ENCODE data around the gene ZDHHC5. TPM values are rescaled to one million over a fixed set of nuclear protein-coding genes. Genes with fewer than 3 reads are reported as not detected.
"Not testable (repeated sequence)": the region's sequence is repeated elsewhere in the genome, so short reads cannot be mapped to it uniquely, and the experiment has no call there.

The ZDHHC5 gene
- total RNA-seq, 1 experiment from 2014 or later: 34.8 TPM

DNA sequence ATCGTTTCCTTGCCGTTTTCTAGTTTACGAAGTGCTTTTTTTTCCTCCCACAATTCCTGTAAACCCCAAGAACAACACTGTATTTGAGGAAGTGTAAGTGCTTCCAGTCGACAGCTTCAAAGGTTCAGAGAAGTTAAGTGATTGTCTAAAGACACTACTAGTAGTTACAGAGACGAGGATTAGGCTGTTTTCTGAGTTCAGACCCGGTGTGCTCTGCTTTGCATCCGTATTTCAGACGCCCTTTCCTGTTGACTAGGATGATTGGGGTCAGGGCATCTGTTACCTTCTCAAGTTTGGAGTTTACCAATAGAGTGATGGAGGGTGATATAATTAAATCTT is 9.9 kb upstream of the ZDHHC5 start:
- no peak for DNase-seq (ENCODE audit: extremely low read depth, low read depth)

DNA sequence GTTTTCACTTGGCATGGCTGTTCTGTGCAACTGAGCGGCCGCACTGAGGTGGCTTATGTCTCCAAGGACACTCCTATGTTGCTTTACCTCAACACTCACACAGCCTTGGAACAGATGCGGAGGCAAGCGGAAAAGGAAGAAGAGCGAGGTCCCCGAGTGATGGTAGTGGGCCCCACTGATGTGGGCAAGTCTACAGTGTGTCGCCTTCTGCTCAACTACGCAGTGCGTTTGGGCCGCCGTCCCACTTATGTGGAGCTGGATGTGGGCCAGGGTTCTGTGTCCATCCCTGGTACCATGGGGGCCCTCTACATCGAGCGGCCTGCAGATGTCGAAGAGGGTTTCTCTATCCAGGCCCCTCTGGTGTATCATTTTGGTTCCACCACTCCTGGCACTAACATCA is 8.2 kb upstream of the ZDHHC5 start:
- DNase-seq (ENCODE audit: extremely low read depth, low read depth): no peak

DNA sequence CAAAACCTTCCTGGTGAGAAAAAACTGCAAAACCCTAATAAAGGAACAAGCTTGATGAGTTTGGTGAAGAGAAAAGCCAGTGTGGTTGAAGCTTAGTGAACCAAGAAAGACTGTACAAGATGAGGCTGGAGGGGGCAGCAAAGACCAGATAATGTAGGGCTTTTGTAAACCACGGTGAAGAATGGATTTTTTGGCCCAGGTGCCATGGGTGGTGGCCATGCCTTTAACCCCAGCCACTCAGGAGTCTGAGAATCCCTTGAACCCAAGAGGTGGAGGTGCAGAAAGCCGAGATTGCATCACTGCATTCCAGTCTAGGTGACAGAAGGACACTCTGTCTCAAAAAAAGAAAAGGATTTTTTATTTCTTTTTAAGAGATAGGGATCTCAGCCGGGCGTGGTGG is 5.0 kb upstream of the ZDHHC5 start:
- DNase-seq (ENCODE audit: extremely low read depth, low read depth): no peak

DNA sequence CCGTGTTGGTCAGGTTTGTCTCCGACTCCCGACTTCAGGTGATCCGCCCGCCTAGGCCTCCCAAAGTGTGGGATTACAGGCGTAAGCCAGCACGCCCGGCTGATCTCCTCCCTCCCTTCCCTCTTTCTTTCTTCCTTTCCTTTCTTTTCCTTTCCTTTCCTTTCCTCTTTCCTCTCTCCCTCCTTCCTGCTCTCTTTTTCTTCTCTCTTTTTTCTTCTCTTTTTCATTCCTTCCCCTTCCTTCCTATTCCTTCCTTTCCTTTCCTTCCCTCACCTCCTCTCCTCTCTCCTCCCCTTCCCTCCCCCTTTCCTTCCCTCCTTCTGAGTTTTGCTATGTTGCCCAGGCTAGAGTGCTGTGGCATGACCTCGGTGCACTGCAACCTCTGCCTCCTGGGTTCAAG is 3.9 kb upstream of the ZDHHC5 start:
- no peak for DNase-seq (ENCODE audit: extremely low read depth, low read depth)

DNA sequence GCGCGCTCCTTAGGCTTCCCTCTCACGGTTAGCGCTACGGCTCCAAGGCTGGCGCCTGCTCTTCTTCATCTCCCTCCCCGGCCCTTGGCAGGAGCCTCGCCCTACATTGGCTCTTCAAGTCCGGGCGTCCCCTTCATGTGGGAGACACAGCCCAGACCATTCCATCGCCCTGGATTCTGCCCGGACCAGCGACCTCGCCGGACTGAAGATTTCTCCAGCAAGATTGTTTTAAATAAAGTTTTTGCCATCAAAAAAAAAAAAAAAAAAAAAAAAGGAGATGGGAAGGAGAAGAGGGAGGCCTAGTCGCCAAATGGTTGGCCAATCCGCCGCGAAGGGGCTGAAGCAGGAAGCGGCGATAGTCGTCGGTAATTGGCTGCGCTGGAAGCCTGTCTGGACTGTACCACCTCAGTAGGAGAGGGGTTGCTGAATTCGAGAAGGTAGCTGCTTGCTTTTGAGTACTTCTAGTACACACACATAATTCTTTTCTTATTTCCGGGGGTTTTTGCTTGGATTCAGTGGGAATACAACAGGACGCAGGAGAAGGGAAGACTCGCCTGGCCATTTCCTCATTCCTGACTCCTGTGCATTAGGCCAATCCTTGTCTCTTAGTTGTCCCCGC is 688 bp upstream of the ZDHHC5 start:
- peak; percentile 94 for DNase-seq (ENCODE audit: extremely low read depth, low read depth)

DNA sequence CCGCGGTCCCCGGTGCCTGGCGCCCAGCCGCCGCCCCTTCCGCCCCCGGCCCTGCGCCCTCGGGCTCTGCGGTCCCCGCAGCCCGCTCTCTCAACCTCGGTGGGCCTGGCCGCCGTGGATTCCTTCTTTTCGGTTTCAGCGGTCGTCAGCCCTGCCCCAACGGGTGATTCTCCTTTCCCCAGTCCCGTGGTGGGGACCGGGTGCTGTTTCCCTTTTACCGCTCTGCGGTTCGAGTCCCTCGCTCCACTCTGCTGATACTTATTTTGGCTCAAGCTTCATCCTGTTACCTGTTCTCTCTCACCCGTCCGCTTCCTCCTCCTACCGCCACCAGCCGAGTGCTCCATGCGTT is 494 bp downstream of the ZDHHC5 start:
- DNase-seq (ENCODE audit: extremely low read depth, low read depth): no peak

DNA sequence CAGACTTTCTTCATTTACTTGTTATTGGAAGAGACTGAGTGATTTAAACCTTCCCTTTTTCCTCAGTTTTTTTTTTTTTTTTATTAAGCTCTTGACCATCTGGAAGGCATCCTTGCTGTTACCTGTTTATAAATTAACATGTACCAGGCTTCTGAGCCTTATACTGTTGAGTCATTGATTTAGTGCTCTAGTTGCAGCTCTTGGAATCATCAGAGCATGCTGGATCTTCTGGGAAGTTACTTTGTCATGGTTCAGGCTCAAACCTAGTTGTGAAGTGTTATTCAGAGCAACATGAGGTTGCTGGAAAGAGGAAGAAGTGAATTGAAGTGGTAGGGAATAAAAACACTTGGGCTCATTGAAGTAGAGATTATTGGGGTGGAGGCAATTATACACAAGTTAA is 6.3 kb downstream of the ZDHHC5 start:
- no peak for DNase-seq (ENCODE audit: extremely low read depth, low read depth)

DNA sequence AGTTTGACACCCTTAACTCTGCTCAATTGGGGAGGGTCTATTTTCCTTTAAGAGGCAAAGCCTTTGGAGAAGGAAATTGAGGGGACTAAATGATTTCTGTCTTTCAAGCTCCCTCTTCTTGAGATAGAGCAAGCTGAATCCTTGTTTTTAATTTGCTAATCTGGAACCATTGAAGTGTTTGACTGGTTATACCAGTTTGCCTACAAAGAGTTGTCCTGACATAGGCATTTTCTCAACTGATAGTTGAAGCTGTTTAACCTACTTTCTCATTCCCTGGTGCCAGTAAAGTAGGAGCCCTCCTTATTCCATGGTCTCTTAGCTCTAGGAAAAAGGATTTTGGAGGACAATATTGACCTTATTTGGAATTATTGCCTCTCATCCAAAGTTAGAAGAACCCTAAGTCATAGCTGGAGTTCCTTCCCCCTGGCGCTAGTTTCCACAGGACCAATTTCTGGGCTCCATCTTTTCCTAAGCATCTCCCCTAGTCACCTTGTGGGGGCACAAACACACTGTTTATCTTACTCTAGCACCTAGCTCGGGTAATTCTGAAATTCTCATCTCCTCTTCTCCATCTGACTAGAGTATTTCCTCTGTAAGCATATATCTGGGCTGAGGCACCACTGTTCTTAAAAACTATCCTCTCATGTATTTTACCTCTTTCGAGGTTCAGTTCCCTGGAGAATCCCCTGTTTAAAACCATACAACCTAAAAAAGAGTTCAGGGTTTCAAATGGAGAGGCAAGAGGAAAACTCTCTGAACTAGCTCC is 7.4 kb downstream of the ZDHHC5 start:
- DNase-seq (ENCODE audit: extremely low read depth, low read depth): no peak

DNA sequence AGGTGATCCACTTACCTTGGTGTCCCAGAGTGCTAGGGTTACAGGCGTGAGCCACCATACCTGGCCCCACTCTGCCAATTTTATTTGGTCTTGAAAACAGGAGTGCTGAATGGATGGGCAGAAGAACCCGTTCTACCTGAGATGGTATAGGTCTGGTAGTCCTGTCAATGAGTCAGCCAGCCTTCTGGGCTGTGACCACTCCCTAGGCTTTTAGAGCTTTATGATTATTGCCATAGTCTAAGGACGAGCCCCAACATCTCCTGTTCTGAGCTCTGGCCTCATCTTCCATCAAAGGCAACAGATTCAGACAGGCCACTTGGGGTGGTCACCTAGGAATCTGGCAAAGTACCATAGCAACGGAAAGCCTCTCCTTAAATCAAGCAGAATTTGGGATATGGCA is 11.5 kb downstream of the ZDHHC5 start:
- no peak for DNase-seq (ENCODE audit: extremely low read depth, low read depth)

DNA sequence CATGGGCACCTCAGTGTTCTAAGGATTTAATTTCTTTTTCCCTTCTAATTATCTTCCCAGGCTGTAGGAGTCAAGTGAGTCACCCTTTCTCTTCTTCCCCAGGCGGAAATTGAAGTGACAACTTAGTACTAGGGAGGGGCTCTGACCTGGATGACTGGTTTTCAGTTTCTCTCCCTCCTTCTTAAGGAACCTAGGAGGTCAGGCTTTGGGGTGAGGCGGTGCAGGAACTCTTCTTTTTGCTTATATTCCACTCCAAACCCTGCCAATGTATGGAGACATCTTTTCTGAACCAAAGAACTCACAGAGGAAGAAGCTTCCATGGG is 12.6 kb downstream of the ZDHHC5 start:
- no peak for DNase-seq (ENCODE audit: extremely low read depth, low read depth)

DNA sequence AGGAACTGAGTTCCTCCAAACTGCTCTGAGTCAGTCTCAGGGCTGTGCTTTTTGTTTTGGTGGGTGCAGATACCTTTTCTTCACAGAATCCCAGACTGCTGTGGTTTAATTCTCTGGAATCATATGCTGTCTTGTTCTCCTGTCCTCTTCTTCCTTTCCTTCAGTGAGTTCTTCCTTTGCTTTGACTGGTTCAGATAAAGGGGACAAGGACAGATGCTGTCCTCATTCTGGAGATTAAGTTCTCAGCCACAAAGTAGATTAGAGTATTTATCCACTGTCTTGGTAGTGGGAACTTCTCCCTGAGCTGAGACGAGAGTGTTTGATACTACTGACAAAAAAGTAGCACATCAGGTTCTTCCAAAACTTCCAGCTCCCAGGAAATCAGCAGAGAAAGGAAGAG is 13.3 kb downstream of the ZDHHC5 start:
- DNase-seq (ENCODE audit: extremely low read depth, low read depth): no peak

DNA sequence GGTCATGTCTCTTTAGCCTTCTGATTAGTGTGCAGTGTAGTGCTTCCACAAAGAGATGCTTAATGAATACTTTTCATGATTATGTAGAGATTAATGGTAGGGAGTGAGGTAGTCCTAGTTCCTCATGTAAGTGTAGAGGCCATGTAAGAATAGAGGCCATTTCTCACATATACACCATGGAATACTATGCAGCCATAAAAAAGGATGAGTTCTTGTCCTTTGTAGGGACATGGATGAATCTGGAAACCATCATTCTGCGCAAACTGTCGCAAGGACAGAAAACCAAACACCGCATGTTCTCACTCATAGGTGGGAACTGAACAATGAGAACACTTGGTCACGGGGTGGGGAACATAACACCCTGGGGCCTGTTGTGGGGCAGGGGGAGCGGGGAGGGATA is 22.6 kb downstream of the ZDHHC5 start:
- not testable (repeated sequence) for DNase-seq (ENCODE audit: extremely low read depth, low read depth)

DNA sequence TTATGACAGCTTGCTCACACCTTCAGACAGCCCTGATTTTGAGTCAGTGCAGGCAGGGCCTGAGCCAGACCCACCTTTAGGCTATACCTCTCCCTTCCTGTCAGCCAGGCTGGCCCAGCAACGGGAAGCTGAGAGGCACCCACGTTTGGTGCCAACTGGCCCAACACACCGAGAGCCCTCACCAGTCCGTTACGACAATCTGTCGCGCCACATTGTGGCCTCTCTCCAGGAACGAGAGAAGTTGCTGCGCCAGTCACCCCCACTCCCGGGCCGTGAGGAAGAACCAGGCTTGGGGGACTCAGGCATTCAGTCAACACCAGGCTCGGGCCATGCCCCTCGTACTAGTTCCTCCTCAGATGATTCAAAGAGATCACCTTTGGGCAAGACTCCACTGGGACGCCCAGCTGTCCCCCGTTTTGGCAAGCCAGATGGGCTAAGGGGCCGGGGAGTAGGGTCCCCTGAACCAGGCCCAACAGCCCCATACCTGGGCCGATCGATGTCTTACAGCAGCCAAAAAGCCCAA is 31.0 kb downstream of the ZDHHC5 start:
- DNase-seq (ENCODE audit: extremely low read depth, low read depth): no peak

DNA sequence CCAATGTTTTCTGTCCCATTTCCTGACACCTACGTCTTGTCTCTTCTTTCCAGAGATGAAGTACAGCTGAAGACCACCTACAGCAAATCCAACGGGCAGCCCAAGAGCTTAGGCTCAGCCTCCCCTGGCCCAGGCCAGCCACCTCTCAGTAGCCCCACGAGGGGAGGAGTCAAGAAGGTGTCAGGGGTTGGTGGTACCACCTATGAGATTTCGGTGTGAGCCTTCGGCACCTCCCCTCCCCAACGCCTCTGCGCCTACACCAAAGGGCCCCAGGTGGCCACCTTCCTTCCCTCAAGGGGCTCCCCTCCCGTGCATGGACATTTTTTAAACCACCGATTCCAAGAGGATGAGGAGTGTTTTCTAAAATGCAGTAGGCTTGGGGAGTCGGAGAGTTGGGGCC is 31.9 kb downstream of the ZDHHC5 start:
- no peak for DNase-seq (ENCODE audit: extremely low read depth, low read depth)

DNA sequence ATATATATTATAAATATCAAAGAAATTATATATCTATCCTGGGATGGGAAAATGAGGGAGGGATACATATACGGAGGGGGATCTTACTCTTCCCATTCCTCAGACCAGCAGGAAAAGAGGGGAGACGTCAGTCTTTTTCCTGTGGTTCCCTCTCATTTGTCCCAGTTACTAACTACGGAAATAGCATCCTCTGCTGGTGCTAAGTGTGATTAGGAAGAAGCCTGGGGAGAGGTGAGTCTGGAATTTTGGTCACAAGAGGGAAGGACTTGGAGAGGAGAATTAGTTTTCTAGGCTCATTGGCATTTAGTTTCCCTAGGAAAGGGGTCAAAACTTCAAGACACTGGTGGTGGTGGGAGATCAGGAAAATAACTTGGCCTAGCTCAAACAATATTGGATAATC is 32.5 kb downstream of the ZDHHC5 start:
- DNase-seq (ENCODE audit: extremely low read depth, low read depth): no peak

DNA sequence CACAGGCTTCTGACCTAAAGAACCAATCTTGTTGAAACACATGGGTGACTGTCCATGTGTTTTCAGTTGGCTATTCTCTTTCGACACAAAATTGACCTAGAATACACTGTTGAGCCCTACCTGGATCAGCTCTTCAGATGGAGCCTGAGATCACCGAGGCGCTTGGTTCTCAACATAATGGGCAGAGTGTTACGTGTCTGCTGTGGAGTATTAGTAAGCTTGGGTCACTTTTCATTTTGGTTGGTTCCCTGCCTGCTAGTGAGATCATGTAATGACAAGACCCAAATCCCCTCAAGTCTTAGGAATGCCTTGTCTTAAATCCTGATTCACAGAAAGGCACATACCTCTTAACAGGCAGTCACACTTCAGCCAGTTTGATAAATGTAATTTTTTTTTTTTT is 35.4 kb downstream of the ZDHHC5 start:
- DNase-seq (ENCODE audit: extremely low read depth, low read depth): no peak

DNA sequence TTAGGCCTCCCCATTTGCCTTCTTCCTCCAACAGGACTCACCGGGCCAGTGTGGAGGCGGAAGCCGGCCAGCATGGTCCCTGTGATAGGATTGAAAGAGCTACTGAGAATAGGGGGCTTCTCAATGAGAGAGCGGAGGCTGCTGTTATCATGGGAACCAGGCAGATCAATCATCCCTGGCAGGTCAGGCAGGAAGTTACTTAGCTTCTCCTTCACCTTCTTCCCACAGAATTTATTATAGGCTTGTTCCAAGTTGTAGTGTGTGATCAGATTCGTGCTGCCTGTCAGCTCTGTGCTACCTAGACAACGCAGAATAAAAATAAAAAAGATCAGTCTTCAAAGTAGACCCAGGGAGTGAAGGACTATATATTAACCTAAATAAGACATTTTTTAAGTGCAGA is 37.0 kb downstream of the ZDHHC5 start:
- no peak for DNase-seq (ENCODE audit: extremely low read depth, low read depth)

DNA sequence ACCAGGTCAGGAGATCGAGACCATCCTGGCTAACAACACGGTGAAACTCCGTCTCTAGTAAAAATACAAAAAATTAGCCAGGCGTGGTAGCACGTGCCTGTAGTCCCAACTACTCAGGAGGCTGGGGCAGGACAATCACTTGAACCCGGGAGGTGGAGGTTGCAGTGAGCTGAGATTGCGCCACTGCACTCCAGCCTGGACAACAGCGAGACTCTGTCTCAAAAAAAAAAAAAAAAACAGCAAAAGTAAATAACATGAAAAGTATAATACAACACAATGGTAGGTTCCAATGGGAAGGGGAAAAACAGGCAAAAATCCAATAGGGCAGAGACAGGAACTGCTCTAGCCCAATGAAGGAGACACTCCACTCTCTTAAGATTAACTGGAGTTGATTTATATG is 37.5 kb downstream of the ZDHHC5 start:
- DNase-seq (ENCODE audit: extremely low read depth, low read depth): not testable (repeated sequence)

DNA sequence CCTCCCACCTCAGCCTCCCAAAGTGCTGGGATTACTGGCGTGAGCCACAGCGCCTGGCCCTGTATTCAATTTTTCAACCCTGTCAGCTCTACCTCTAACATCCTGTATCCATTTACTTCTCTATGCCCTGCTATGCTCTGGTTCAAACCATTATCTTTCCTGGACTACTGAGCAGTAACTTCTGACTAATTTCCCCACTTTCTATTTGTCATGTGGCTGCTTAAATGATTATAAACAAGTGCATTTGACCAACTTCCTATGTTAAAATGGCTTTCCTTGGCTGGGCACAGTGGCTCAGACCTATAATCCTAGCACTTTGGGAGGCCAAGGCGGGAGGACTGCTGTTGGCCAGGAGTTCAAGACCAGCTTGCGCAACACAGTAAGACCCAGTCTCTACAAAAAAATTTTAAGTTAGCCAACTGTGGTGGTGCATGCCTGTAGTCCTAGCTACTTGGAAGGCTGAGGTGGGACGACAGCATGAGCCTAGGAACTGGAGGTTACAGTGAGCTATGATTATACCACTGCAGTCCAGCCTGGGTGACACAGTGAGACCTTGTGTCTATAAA is 42.0 kb downstream of the ZDHHC5 start:
- DNase-seq (ENCODE audit: extremely low read depth, low read depth): no peak

DNA sequence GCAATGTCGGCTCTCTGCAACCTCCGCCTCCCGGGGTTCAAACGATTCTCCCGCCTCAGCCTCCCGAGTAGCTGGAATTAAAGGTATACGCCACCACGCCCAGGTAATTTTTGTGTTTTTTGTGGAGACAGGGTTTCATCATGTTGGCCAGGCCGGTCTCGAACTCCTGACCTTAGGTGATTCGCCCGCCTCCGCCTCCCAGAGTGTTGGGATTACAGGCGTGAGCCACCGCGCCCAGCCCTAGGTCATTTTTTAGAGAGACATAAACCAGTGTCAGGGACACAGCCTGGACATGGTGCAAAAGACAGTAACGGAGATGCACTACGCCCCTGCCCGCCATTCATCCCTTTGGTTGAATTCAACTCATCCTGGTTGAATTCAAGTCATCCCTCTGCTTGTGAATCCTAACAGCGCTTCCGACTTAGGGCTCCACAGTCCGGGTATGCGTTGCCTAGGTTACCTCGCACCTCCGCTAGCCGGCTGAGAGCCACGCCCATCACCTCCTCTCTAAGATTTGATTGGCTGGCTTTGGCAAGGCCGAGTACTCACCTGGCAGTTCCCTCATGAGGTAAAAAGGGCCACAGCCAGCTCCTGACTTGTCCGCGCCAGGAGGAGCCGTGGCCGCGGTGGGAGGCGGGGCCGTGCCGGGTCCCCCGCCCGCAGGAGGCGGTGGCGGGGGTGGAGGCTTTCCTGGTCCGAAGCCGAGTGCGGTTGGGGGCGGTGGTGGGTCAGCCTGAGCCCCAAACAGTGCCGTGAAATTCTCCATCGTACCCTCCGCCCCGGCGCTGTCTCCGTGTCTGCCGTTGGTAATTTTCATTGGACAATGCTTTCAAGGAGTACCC is 43.7 kb downstream of the ZDHHC5 start, which contains the start of gene MED19:
MED19 (minus strand) TSS at position 802 of the 842 bp plus-strand sequence; CDS start at position 766, 36 bp downstream.
- DNase-seq (ENCODE audit: extremely low read depth, low read depth): peak; percentile 44

All from NCI-H460 (cell line).